IMR-90 (cell line): ENCODE results near the gene CXXC4. TPM values are rescaled to one million over a fixed set of nuclear protein-coding genes. Genes with fewer than 3 reads are reported as not detected.

Experiments used
- ATAC-seq: fragments of 200-7000 bp; cut with Tn5 transposase; 2 replicates; pipeline ENCODE4 v1.9.1; 2020; ENCODE audit warnings: low read depth, mild to moderate bottlenecking, moderate library complexity
- BruUV-seq: library from RNA; stranded (reverse); fragments of 400-500 nt; replicated peaks from 2 replicates; lab custom pipeline; 2021; lab: Mats Ljungman, UMichigan
- CTCF ChIA-PET: fragments of 300-600 bp; formaldehyde crosslinking; extraction: SDS; loops from one replicate; lab custom pipeline; 2021; ENCODE audit warnings: antibody characterized with exemption; lab: Yijun Ruan, JAX
- POLR2A ChIA-PET: fragments of 300-600 bp; sonication (Branson Sonifier 250); formaldehyde crosslinking; loops from one replicate; lab custom pipeline; 2022; ENCODE audit warnings: antibody characterized with exemption; ENCODE audit not compliant: unreplicated experiment; lab: Charles Lee
- DNase-seq: peaks from one replicate; pipeline ENCODE4 v3.0.0; 2013
- H2AFZ ChIP-seq: replicated peaks from 2 replicates; pipeline ENCODE3; 2013; ENCODE audit warnings: low read length, mild to moderate bottlenecking; ENCODE audit not compliant: poor library complexity
- H2AK5ac ChIP-seq: 2 replicates; pipeline ENCODE4 v1.6.1; 2013; ENCODE audit warnings: low read depth, low read length, inconsistent platforms
- H2AK9ac ChIP-seq: replicated peaks from 2 replicates; pipeline ENCODE3; 2013; ENCODE audit warnings: mild to moderate bottlenecking, low read depth, low read length, moderate library complexity; ENCODE audit not compliant: poor library complexity
- H2BK120ac ChIP-seq: 2 replicates; pipeline ENCODE4 v1.6.1; 2013; ENCODE audit warnings: low read depth, low read length, inconsistent platforms
- H2BK15ac ChIP-seq: 3 replicates; pipeline ENCODE4 v1.6.1; 2013; ENCODE audit warnings: low read depth, low read length, inconsistent platforms
- H2BK20ac ChIP-seq: 2 replicates; pipeline ENCODE4 v1.6.1; 2013; ENCODE audit warnings: low read depth, mild to moderate bottlenecking, inconsistent platforms, low read length, moderate library complexity
- H2BK5ac ChIP-seq: 2 replicates; pipeline ENCODE4 v1.6.1; 2013; ENCODE audit warnings: mild to moderate bottlenecking, low read depth, low read length, inconsistent platforms; ENCODE audit not compliant: poor library complexity, severe bottlenecking
- H3K14ac ChIP-seq: replicated peaks from 2 replicates; pipeline ENCODE4 v1.6.1; 2013; ENCODE audit warnings: low read depth, low read length, inconsistent platforms
- H3K18ac ChIP-seq: 2 replicates; pipeline ENCODE4 v1.6.1; 2013; ENCODE audit warnings: low read depth, low read length, control low read depth
- H3K23ac ChIP-seq: 2 replicates; pipeline ENCODE4 v1.6.1; 2013; ENCODE audit warnings: low read depth, low read length, inconsistent platforms
- H3K27ac ChIP-seq: 2 replicates; pipeline ENCODE4 v1.5.1; 2013; ENCODE audit warnings: mild to moderate bottlenecking, control low read depth, low read length; ENCODE audit not compliant: insufficient read depth
- H3K27me3 ChIP-seq: 2 replicates; pipeline ENCODE4 v1.6.1; 2013; ENCODE audit warnings: low read length; ENCODE audit not compliant: control insufficient read depth, insufficient read depth
- H3K36me3 ChIP-seq: 2 replicates; pipeline ENCODE4 v1.6.1; 2013; ENCODE audit warnings: low read length, mixed read lengths; ENCODE audit not compliant: control insufficient read depth, insufficient read depth
- H3K4ac ChIP-seq: 2 replicates; pipeline ENCODE4 v1.6.1; 2013; ENCODE audit warnings: low read depth, low read length, inconsistent platforms
- H3K4me1 ChIP-seq: 2 replicates; pipeline ENCODE4 v1.6.1; 2013; ENCODE audit warnings: low read length, mixed read lengths; ENCODE audit not compliant: control insufficient read depth, insufficient read depth
- H3K4me2 ChIP-seq: 2 replicates; pipeline ENCODE4 v1.6.1; 2013; ENCODE audit warnings: low read depth, mild to moderate bottlenecking, control low read depth, low read length, moderate library complexity
- H3K4me3 ChIP-seq: 2 replicates; pipeline ENCODE4 v1.5.1; 2013; ENCODE audit warnings: low read depth, mild to moderate bottlenecking, control low read depth, low read length, moderate library complexity; ENCODE audit not compliant: insufficient read depth
- H3K56ac ChIP-seq: 2 replicates; pipeline ENCODE4 v1.6.1; 2013; ENCODE audit warnings: low read length, inconsistent platforms; ENCODE audit not compliant: insufficient read depth; ENCODE audit errors: extremely low read depth
- H3K79me1 ChIP-seq, 2 experiments: 2 replicates each; pipeline ENCODE4 v1.6.1; 2013; ENCODE audit warnings: low read length in 2 of 2, inconsistent platforms in 1 of 2, low read depth in 1 of 2
- H3K9ac ChIP-seq: 2 replicates; pipeline ENCODE4 v1.6.1; 2013; ENCODE audit warnings: low read depth, low read length, control low read depth
- H3K9me1 ChIP-seq: 2 replicates; pipeline ENCODE4 v1.6.1; 2013; ENCODE audit warnings: low read length, inconsistent platforms; ENCODE audit not compliant: insufficient read depth
- H3K9me3 ChIP-seq: 2 replicates; pipeline ENCODE4 v1.6.1; 2013; ENCODE audit warnings: low read length; ENCODE audit not compliant: control insufficient read depth, insufficient read depth
- H4K20me1 ChIP-seq: 2 replicates; pipeline ENCODE4 v1.6.1; 2013; ENCODE audit warnings: low read length, inconsistent platforms; ENCODE audit not compliant: insufficient read depth
- H4K5ac ChIP-seq: 2 replicates; pipeline ENCODE4 v1.6.1; 2013; ENCODE audit warnings: mild to moderate bottlenecking, low read depth, low read length, control low read depth
- H4K8ac ChIP-seq, 2 experiments: 2 replicates each; pipeline ENCODE4 v1.6.1; 2013; ENCODE audit warnings: low read depth in 2 of 2, low read length in 2 of 2, control low read depth in 1 of 2, inconsistent platforms in 1 of 2
- H4K91ac ChIP-seq: 2 replicates; pipeline ENCODE4 v1.6.1; 2013; ENCODE audit warnings: low read depth, low read length, inconsistent platforms; ENCODE audit not compliant: insufficient read depth
- CEBPB ChIP-seq: IDR thresholded peaks from 2 replicates; pipeline ENCODE4 v1.6.1; 2012; ENCODE audit warnings: low read depth, low read length, improper control_type of control experiment
- CHD1 ChIP-seq: IDR thresholded peaks from 2 replicates; pipeline ENCODE4 v1.6.1; 2012; ENCODE audit warnings: low read depth, low read length, improper control_type of control experiment
- MAFK ChIP-seq: IDR thresholded peaks from 2 replicates; pipeline ENCODE4 v1.6.1; 2012; ENCODE audit warnings: low read depth, low read length, improper control_type of control experiment
- RCOR1 ChIP-seq: IDR thresholded peaks from 2 replicates; pipeline ENCODE4 v1.6.1; 2012; ENCODE audit warnings: mild to moderate bottlenecking, low read length, improper control_type of control experiment; ENCODE audit not compliant: insufficient replicate concordance
- WGBS, 2 experiments: methylation state at CpG; one replicate each; pipeline versions ENCODE4 v1.1.5 to v1.1.7; 2013; ENCODE audit warnings: missing lambda C conversion rate in 2 of 2; ENCODE audit not compliant: insufficient read length in 1 of 2; ENCODE audit errors: extremely low coverage in 2 of 2; 5-methylcytosine and 5-hydroxymethylcytosine counted together
- dilution Hi-C: fragments of 300-500 bp; cut with HindIII; formaldehyde crosslinking; loops from one replicate; pipeline ENCODE4 v1.14.3; 2018; ENCODE audit warnings: low sequenced_read_pairs; ENCODE audit not compliant: unreplicated experiment
- in situ Hi-C: fragments of 300-500 bp; cut with MboI; formaldehyde crosslinking; loops from 3 replicates; pipeline ENCODE4 v1.14.3; 2019; ENCODE audit warnings: low sequenced_read_pairs, inconsistent platforms, mixed read lengths
- intact Hi-C: fragments of 100-400 bp; cut with micrococcal nuclease; formaldehyde crosslinking; loops from 2 replicates; pipeline ENCODE4 v1.10.0; 2022
- polyA plus RNA-seq, 3 experiments: library from polyadenylated mRNA; depleted of rRNA; stranded (reverse); fragments of >200 nt; gene quantifications; 2 replicates each; pipeline ENCODE4 v1.2.3, GENCODE V29; 2012; ENCODE audit warnings: low replicate concordance in 1 of 3
- total RNA-seq: library from RNA; depleted of rRNA; stranded (reverse); fragments of >200 nt; gene quantifications from 2 replicates; pipeline ENCODE4 v1.2.3, GENCODE V29; 2012
- TF ChIP-seq, protein P1 (sequence below): fragments of 150-350 bp; IDR thresholded peaks from 2 replicates; pipeline ENCODE4 v1.6.1; 2016; ENCODE audit warnings: low read depth, mild to moderate bottlenecking, low read length, moderate library complexity, borderline replicate concordance

The CXXC4 gene
- total and polyA plus RNA-seq, 2 of the 4 experiments (the other 2 are of a cell fraction): not detected

DNA sequence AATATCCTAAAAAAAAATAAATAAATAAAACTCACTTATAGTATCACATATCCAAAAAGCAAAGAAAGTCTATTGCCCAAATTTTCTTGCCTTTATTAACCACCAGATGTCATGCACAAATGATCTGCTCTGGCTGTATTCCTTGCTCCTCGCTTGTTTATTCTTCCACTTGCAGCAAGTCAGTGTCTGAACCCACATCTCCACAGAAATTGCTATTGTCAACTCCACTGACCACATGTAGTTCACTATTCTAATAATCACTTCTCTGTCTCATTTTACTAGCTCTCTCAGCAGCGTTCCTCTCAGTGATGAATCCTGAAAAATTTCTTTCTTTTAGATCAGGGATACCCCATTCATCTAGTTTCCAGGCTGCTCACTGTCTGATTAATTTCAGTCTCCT, 29.3 kb upstream of the CXXC4 start:
- Histone ChIP-seq H4K20me1 (no peaks in the 10 kb centered on the region), H4K91ac (no peak overlapping the region), H2BK15ac (no peak overlapping the region), H3K4ac (no peak overlapping the region), H4K8ac (no peak overlapping the region), H2BK120ac (no peak overlapping the region), H2AFZ (no peak overlapping the region), H2BK20ac (no peak overlapping the region), H3K4me3 (no peak overlapping the region), H3K4me1 (no peaks in the 10 kb centered on the region), H3K4me2 (no peak overlapping the region), H3K36me3 (no peaks in the 10 kb centered on the region), H3K27me3 (no peaks in the 10 kb centered on the region), H2BK5ac (no peak overlapping the region), H4K5ac (no peak overlapping the region), H3K56ac (no peak overlapping the region), H3K14ac (no peak overlapping the region), H2AK9ac (no peak overlapping the region), H3K27ac (no peak overlapping the region), H3K9me1 (no peaks in the 10 kb centered on the region), H3K9ac (no peak overlapping the region), H2AK5ac (no peak overlapping the region), H3K18ac (no peak overlapping the region), H3K79me1 (no peaks in the 10 kb centered on the region), H3K9me3 (no peaks in the 10 kb centered on the region), H3K23ac (no peak overlapping the region)
- intact Hi-C loops: no loop called here
- no peak for TF ChIP-seq MAFK
- no peak for TF ChIP-seq CHD1
- TF ChIP-seq RCOR1: no peak
- no peak for TF ChIP-seq CEBPB
- TF ChIP-seq, protein P1, sequence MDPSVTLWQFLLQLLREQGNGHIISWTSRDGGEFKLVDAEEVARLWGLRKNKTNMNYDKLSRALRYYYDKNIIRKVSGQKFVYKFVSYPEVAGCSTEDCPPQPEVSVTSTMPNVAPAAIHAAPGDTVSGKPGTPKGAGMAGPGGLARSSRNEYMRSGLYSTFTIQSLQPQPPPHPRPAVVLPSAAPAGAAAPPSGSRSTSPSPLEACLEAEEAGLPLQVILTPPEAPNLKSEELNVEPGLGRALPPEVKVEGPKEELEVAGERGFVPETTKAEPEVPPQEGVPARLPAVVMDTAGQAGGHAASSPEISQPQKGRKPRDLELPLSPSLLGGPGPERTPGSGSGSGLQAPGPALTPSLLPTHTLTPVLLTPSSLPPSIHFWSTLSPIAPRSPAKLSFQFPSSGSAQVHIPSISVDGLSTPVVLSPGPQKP: no peak
- no peak for ATAC-seq
- POLR2A ChIA-PET: no interaction called here
- dilution Hi-C loops: no loop called here
- in situ Hi-C loops: no loop called here
- no TSS peak for BruUV-seq
- WGBS, 2 experiments: 0% methylated on average over 1 of the region's 2 CpGs; no CpG with 5 or more reads in 1 of the 2 experiments
- CTCF ChIA-PET: no interaction called here
- DNase-seq: no peak
